ENCODE results near the gene SFXN4. TPM values are rescaled to one million over a fixed set of nuclear protein-coding genes. Genes with fewer than 3 reads are reported as not detected.
"Not testable (repeated sequence)": the region's sequence is repeated elsewhere in the genome, so short reads cannot be mapped to it uniquely, and the experiment has no call there.

SFXN4 gene
- total RNA-seq, 1 donor from 2014 or later = 11.8 TPM

DNA sequence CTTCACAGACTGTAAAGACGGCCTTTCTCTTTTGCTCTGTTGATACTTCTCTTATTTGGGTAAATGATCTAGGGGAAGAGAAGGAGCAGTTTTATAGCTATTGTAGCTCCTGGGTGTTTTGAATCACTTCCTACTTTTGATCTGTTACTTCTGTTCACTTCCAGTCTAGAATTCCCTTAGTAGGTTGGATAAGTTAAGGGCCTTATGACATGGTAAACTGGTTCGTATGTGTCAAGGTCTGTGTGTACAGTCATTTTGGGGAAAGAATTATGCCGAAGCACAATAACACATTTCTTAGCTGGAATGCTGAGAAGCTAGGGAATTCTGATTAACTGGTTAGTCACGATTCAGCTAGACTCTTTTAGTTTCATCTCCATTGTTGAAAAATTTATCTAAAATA, 53.5 kb downstream of the SFXN4 start:
- DNase-seq (ENCODE audit: low read depth in 2 of 2) = no peak

DNA sequence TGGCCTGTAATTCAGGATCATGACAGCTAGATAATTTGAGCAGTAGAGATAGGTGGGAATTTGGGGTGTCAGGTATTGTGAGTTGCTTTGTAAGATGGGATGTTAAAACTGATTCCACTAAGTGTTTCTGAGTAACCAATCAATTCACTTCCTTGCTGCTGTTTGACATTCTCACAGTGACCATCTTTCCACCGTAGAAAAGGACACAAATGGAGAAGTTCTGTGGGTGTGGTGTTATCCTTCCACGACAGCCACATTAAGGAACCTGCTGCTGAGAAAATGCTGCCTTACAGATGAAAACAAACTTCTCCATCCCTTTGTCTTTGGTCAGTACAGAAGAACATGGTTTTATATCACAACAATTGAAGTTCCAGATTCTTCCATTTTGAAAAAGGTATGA, 57.7 kb downstream of the SFXN4 start:
- DNase-seq (ENCODE audit: low read depth in 2 of 2) = not testable (repeated sequence)

DNA sequence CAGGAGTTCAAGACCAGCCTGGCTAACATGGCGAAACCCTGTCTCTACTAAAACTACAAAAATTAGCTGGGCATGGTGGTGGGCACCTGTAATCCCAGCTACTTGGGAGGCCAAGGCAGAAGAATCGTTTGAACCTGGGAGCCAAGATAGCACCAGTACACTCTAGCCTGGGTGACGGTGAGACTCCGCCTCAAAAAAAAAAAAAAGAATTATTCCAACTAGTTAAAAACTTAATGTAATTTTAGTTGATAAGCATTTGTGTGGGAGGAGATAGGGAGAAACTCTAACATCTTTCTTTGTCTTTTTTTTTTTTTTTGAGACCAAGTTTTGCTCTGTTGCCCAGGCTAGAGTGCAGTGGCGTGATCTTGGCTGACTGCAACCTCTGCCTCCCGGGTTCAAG, 58.4 kb downstream of the SFXN4 start:
- not testable (repeated sequence) for DNase-seq (ENCODE audit: low read depth in 2 of 2)

DNA sequence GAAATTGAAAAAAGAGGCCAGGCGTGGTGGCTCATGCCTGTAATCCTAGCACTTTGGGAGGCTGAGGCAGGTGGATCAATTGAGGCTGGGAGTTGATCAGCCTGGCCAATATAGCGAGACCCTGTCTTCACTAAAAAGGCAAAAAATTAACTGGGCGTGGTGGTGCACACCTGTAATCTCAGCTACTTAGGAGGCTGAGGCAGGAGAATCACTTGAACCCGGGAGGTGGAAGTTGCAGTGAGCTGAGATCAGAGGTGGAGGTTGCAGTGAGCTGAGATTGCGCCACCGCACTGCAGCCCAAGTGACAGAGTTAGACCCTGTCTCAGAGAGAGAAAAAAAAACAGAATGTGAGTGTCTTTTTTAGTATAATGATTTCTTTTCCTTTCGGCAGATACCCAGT, 59.6 kb downstream of the SFXN4 start:
- not testable (repeated sequence) for DNase-seq (ENCODE audit: low read depth in 2 of 2)

DNA sequence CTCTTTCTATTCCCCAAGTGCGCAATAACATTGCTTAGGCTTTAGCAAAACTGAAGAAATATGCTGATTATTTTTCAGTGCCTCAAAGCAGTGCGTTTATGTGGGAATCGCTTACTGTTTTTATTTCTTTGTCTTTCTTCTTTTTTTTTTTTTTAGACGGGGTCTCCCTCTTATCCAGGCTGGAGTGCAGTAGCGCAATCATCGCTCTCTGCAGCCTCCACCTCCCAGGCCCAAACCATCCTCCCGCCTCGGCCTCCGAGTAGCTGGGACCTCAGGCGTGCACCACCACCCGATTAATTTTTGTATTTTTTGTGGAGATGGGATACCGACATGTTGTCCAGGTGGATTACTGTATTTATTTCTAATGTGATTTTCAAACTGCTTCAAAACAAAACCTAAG, 60.4 kb downstream of the SFXN4 start:
- DNase-seq (ENCODE audit: low read depth in 2 of 2) = no peak

DNA sequence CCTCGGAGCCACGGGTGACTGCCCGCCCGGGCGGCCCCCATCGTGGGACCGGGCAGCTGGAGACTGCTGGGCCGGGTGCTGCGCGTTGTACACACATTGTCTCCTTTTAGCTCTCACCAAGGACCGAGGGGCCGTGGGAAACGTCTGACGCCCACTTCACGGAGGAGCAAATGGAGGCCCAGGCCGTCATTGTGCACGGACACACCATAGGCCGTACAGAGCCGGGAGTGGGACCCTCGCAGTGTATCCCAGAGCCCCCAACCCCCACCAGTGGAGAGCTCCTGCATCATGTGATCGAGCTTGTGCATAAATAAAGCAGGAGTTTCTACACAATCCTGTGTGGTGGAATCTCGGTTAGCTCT, 60.9 kb downstream of the SFXN4 start:
- DNase-seq (ENCODE audit: low read depth in 2 of 2) = peak in 1 of 2 donors; percentile 49

DNA sequence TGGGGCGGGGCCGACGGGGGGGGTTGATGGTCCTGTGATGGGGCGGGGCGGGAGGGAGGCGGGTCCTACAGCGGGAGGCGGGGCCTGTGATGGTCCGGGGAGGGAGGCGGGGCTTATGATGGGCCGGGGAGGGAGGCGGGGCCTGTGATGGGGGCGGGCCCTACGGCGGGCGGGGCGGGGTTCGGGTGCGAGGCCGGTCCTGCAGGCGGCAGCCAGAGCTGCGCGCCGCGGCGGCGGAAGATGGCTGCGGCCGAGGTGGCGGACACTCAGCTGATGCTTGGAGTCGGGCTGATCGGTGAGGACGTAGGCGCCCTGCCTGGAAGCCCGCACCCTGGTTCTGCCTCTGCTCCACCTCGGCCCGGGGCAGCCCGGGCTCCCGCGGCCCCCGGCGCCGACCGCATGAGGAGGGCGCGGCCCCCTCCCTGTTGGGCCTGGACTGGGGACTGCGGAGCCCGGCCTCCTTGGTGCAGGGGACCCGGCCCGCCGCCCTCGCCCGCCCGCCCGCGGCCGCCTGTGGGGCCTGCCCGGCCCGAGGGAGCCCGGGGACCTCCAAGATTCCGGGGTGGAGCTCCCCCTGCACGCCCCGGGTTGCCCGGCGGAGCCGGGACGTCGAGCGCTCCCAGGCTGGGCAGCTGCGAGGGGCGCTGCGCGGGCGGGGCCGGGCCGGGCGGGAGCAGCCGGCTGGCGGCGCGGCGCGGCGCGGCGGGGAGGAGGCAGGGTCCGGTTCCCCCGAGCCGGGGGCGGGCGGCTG, 61.4 kb downstream of the SFXN4 start, which contains the start of gene DENND10:
Gene DENND10 (plus strand): TSS at position 211 of the 751 bp plus-strand sequence. CDS start 30 bp downstream, at position 241.
- peak; percentile 52 to 89 for DNase-seq (ENCODE audit: low read depth in 2 of 2)

DNA sequence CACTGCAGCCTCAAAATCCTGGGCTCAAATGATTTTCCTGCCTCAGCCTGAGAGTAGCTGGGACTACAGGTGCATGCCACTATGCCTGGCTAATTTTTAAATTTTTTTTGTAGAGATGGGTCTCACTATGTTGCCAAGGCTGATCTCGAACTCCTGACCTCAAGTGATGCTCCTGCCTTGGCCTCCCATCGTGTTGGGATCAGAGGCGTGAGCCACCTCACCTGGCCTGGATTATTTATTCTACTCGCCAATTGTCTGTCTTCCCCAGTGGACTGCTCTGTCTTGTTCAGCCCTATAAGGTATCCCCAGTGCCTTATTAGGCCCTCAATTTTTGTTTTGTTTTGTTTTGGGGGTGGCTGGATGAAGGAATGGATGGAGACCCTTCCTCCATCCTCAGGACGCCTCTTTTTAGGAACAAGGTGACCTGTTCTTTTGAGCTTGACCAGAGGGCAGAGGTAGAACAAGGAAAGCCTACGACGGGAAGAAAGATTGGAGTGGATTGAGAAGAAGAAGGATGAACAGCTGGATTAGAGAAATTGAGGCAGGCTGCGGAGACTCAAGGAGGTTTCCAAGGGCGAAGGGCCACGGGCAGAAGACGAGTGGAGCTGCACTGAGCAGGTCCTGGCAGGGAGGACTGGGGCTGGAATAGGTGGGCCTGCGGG, 62.1 kb downstream of the SFXN4 start:
- DNase-seq (ENCODE audit: low read depth in 2 of 2) = no peak

DNA sequence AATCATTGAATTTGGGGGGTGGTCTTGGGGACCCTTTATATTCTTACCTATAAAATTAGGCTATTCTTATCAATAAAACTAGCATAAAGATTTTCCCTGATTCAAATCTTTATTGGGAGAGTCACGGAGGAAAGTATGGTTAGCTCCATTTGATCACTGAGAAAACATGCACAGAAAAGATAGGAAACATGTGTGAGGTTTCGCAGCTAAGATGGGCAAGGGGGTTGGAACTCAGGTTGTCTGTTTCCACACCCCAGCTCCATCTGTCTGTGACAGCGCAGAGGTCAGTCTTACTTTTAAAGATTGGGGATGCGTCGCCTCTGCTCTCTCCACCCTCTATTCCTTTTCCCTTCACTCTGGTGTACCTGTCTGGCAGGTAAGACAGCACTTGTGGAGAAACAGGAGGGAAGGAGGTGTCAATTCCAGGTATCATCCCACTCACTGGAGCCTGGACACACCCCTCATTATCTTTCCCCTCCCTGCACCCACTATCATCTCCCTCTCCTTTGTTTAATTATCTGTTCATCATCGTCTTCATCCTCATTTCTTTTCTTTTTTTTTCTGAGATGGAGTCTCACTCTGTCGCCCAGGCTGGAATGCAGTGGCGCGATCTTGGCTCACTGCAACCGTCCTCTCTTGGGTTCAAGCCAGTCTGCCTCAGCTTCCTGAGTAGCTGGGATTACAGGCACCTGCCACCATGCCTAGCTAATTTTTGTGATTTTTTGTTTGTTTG, 64.0 kb downstream of the SFXN4 start:
- DNase-seq (ENCODE audit: low read depth in 2 of 2) = no peak

DNA sequence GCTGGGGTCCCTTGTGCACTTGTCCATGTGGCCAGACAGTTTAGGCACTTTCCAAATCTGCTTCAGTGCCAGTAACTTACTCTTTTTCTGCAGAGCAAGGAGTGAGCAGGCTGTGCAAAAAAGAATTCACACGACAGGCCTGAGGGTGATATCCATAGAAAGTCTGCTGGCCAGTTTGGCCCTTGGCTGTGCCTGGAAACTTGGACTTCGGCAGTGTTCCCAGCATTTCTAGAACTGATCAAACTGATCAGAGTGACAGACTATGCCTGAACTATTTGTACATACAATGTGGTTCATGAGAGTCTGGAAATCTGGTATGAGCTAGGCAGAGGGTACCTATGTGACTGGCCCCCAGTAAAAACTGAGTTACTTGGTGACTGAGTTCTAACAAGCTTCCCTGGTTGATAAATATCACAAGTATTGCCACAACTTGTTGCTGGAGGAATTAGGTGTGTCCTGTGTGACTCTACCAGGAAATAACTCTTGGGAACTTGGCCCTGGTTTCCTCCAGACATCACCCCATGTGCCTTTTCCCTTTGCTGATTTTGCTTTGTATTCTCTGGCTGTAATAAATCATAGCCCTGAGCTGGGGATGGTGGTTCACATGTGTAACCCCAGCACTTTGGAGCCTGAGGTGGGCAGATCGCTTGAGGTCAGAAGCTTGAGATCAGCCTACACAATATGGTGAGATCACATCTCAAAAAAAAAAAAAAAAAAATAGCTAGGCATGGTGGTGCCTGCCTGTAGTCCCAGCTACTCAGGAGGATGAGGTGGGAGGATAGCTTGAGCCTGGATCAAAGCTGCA, 64.9 kb downstream of the SFXN4 start:
- DNase-seq (ENCODE audit: low read depth in 2 of 2) = peak in 1 of 2 donors; percentile 87

DNA sequence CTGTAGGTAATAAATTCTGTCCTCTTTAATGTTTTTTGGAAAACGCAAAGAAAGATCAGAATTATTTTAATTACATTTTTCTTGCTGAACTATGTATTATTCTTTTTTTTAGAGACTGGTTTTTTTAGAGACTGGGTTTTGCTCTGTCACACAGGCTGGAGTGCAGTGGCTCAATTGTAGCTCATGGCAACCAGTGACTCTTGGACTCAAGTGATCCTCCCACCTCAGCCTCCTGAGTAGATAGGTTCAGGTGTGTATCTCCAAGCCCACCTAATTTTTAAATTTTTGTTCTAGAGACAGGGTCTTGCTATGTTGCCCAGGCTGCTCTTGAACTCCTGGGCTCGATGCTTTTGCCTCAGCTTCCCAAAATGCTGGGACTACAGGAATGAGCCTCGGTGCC, 66.9 kb downstream of the SFXN4 start:
- no peak for DNase-seq (ENCODE audit: low read depth in 2 of 2)

DNA sequence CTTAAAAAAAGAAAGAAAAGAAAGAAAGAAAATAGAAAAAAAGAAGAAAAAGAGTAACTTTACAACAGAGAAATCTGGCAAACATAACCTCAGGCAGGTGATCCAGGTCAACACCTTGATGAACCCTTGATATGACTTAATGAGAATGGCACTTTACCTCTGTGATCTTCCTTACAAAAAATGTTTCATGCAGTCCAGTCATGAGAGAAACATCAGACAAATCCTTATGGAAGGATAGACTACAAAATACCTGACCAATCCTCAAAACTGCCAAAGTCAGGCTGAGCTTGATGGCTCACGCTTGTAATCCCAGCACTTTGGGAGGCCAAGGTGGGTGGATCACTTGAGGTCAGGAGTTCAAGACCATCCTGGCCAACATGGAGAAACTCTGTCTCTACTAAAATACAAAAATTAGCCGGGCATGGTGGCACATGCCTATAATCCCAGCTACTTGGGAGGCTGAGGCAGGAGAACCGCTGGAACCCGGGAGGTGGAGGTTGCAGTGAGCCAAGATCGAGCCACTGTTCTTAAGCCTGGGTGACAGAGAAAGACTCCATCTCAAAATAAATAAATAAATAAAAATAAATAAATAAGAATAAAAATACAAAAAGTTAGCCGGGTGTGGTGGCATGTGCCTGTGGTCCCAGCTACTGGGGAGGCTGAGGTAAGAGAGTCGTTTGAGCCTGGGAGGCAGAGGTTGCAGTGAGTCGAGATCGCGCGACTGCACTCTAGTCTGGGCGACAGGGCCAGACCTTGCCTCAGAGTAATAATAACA, 68.7 kb downstream of the SFXN4 start:
- not testable (repeated sequence) for DNase-seq (ENCODE audit: low read depth in 2 of 2)

DNA sequence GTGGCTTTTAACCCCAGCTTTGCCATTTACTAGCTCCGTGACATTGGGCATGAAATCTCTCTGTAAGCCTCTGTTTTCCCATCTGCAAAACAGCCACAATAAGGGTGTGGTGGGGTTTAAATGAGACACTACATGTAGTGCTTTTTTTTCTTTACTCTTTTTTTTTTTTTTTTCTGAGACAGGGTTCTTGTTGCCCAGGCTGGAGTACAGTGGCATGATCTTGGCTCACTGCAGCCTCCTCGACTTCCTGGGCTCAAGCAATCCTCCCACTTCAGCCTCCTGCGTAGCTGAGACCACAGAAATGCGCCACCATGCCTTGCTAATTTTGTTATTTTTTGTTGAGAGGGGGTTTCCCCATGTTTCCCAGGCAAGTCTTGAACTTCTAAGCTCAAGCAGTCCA, 69.9 kb downstream of the SFXN4 start:
- no peak for DNase-seq (ENCODE audit: low read depth in 2 of 2)

DNA sequence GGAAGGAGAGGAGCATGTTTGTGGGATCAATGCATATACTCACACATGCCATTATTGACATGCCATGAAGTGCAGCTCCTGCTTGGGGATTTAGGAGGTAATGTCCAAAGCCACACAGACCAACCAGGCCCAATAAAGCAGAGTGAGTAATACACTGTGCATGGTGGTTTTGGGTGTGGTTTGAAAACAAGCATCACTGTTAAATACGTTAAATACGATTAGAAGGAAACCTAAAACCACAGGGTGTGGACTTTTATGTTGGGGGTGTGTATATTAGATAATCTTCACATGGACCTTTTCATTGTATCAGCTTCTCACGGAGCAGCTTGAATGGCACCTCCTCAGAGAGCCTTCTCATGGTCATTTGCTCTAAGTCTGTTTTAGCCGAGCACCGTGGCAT, 74.5 kb downstream of the SFXN4 start:
- no peak for DNase-seq (ENCODE audit: low read depth in 2 of 2)

Other genes starting within 250 kb of the SFXN4 start
- gene NANOS1, start 136.0 kb downstream of the SFXN4 start, total RNA-seq = 0.13 and 0.76 TPM in 2 replicates
- gene EIF3A, start 84.9 kb downstream of the SFXN4 start, total RNA-seq = 69.6 and 95.7 TPM in 2 replicates
- 49.6 and 70.7 TPM in 2 replicates for gene DENND10, start 61.6 kb downstream of the SFXN4 start, total RNA-seq
- 160 and 235 TPM in 2 replicates for gene PRDX3, start 13.1 kb upstream of the SFXN4 start, total RNA-seq
- gene GRK5, start 41.9 kb upstream of the SFXN4 start, total RNA-seq = 28.0 and 35.9 TPM in 2 replicates